Measurements from ENCODE around the gene HORMAD2.
"Not testable (repeated sequence)": the region's sequence is repeated elsewhere in the genome, so short reads cannot be mapped to it uniquely, and the experiment has no call there.

The HORMAD2 gene

GRCh38 chr22:30056015-30056414 lies 24.2 kb upstream of the HORMAD2 start:
- Histone ChIP-seq H3K27me3 (ENCODE audit: control insufficient read depth in 1 of 2, insufficient read depth in 2 of 2, low read length in 2 of 2) (no peaks in the 10 kb centered on the region), H3K9ac (ENCODE audit: low read length in 2 of 2) (no peak overlapping the region), H3K4me3 (ENCODE audit: low read length in 2 of 2) (no peak overlapping the region), H3K4me1 (ENCODE audit: control insufficient read depth, insufficient read depth, low read length) (no peaks in the 10 kb centered on the region), H3K36me3 (ENCODE audit: control insufficient read depth in 2 of 2, insufficient read depth in 2 of 2, low read length in 2 of 2) (no peaks in the 10 kb centered on the region), H3K9me3 (ENCODE audit: control insufficient read depth in 2 of 2, low read length in 2 of 2) (peaks cover 0 to 4% of the 10 kb centered on the region in 2 donors), H3K27ac (ENCODE audit: low read length) (no peak overlapping the region)

- Histone ChIP-seq H3K36me3 (ENCODE audit: control insufficient read depth in 2 of 2, insufficient read depth in 2 of 2, low read length in 2 of 2) (no peaks in the 10 kb centered on the region), H3K27ac (ENCODE audit: low read length) (no peak overlapping the region), H3K9me3 (ENCODE audit: control insufficient read depth in 2 of 2, low read length in 2 of 2) (peaks cover 0 to 4% of the 10 kb centered on the region in 2 donors), H3K4me1 (ENCODE audit: control insufficient read depth, insufficient read depth, low read length) (no peaks in the 10 kb centered on the region), H3K27me3 (ENCODE audit: control insufficient read depth in 1 of 2, insufficient read depth in 2 of 2, low read length in 2 of 2) (no peaks in the 10 kb centered on the region), H3K9ac (ENCODE audit: low read length in 2 of 2) (no peak overlapping the region), H3K4me3 (ENCODE audit: low read length in 2 of 2) (no peak overlapping the region)
These were observed 22.9 kb upstream of the HORMAD2 start for GRCh38 chr22:30057375-30057774.

- H3K9me3 ChIP-seq (ENCODE audit: control insufficient read depth in 2 of 2, low read length in 2 of 2); H3K27me3 ChIP-seq (ENCODE audit: control insufficient read depth in 1 of 2, insufficient read depth in 2 of 2, low read length in 2 of 2); H3K36me3 ChIP-seq (ENCODE audit: control insufficient read depth in 2 of 2, insufficient read depth in 2 of 2, low read length in 2 of 2); H3K9ac ChIP-seq (ENCODE audit: low read length in 2 of 2); H3K27ac ChIP-seq (ENCODE audit: low read length); H3K4me3 ChIP-seq (ENCODE audit: low read length in 2 of 2); H3K4me1 ChIP-seq (ENCODE audit: control insufficient read depth, insufficient read depth, low read length): not testable (repeated sequence)
These were observed 20.8 kb upstream of the HORMAD2 start for GRCh38 chr22:30059346-30060020.

DNA sequence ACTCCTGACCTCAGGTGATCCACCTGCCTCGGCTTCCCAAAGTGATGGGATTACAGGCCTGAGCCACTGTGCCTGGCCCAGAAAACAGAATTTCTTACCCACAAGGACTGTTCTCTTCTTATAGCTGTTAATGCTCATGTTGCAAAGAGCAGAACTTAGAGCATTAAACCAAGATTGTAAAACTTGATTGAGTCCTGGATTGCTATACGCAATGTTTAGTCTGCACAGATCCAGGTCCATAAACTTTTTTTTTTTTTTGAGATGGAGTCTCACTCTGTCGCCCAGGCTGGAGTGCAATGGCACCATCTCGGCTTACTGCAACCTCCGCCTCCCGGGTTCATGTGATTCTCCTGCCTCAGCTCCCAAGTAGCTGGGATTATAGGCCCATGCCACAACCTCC lies 19.2 kb upstream of the HORMAD2 start:
- not testable (repeated sequence) for H3K4me3 ChIP-seq (ENCODE audit: low read length in 2 of 2); H3K27ac ChIP-seq (ENCODE audit: low read length); H3K9ac ChIP-seq (ENCODE audit: low read length in 2 of 2); H3K4me1 ChIP-seq (ENCODE audit: control insufficient read depth, insufficient read depth, low read length); H3K36me3 ChIP-seq (ENCODE audit: control insufficient read depth in 2 of 2, insufficient read depth in 2 of 2, low read length in 2 of 2); H3K27me3 ChIP-seq (ENCODE audit: control insufficient read depth in 1 of 2, insufficient read depth in 2 of 2, low read length in 2 of 2); H3K9me3 ChIP-seq (ENCODE audit: control insufficient read depth in 2 of 2, low read length in 2 of 2)

GRCh38 chr22:30062259-30062658 lies 18.0 kb upstream of the HORMAD2 start:
- Histone ChIP-seq H3K27ac (ENCODE audit: low read length) (no peak overlapping the region), H3K36me3 (ENCODE audit: control insufficient read depth in 2 of 2, insufficient read depth in 2 of 2, low read length in 2 of 2) (no peaks in the 10 kb centered on the region), H3K9ac (ENCODE audit: low read length in 2 of 2) (no peak overlapping the region), H3K9me3 (ENCODE audit: control insufficient read depth in 2 of 2, low read length in 2 of 2) (peaks cover 0 to 4% of the 10 kb centered on the region in 2 donors), H3K4me3 (ENCODE audit: low read length in 2 of 2) (no peak overlapping the region), H3K27me3 (ENCODE audit: control insufficient read depth in 1 of 2, insufficient read depth in 2 of 2, low read length in 2 of 2) (no peaks in the 10 kb centered on the region), H3K4me1 (ENCODE audit: control insufficient read depth, insufficient read depth, low read length) (no peaks in the 10 kb centered on the region)

DNA sequence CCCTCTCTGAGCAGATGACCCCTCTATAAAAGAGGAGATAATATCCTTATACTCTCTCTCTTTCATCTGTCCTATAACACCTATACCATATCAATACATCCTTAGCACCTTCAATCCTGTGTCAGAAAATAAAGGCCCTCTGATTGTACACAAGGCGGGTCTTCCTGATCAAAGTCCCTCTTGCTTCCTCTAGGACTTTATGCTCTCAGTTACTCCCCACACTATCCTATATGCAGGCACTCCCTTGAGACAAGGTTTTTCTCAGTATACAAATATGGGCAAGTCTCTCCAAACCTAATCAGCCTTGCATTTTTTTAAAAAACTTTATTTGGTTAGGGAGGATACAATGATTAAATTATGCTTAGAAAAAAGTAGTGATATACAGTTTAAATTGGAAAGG lies 17.3 kb upstream of the HORMAD2 start:
- Histone ChIP-seq H3K36me3 (ENCODE audit: control insufficient read depth in 2 of 2, insufficient read depth in 2 of 2, low read length in 2 of 2) (no peaks in the 10 kb centered on the region), H3K27me3 (ENCODE audit: control insufficient read depth in 1 of 2, insufficient read depth in 2 of 2, low read length in 2 of 2) (no peaks in the 10 kb centered on the region), H3K9me3 (ENCODE audit: control insufficient read depth in 2 of 2, low read length in 2 of 2) (peaks cover 0 to 3% of the 10 kb centered on the region in 2 donors), H3K27ac (ENCODE audit: low read length) (no peak overlapping the region), H3K4me3 (ENCODE audit: low read length in 2 of 2) (no peak overlapping the region), H3K9ac (ENCODE audit: low read length in 2 of 2) (no peak overlapping the region), H3K4me1 (ENCODE audit: control insufficient read depth, insufficient read depth, low read length) (no peaks in the 10 kb centered on the region)

GRCh38 chr22:30064172-30064571 lies 16.1 kb upstream of the HORMAD2 start:
- Histone ChIP-seq H3K9me3 (ENCODE audit: control insufficient read depth in 2 of 2, low read length in 2 of 2) (peaks cover 0 to 3% of the 10 kb centered on the region in 2 donors), H3K4me1 (ENCODE audit: control insufficient read depth, insufficient read depth, low read length) (no peaks in the 10 kb centered on the region), H3K4me3 (ENCODE audit: low read length in 2 of 2) (no peak overlapping the region), H3K36me3 (ENCODE audit: control insufficient read depth in 2 of 2, insufficient read depth in 2 of 2, low read length in 2 of 2) (no peaks in the 10 kb centered on the region), H3K27ac (ENCODE audit: low read length) (no peak overlapping the region), H3K9ac (ENCODE audit: low read length in 2 of 2) (no peak overlapping the region), H3K27me3 (ENCODE audit: control insufficient read depth in 1 of 2, insufficient read depth in 2 of 2, low read length in 2 of 2) (no peaks in the 10 kb centered on the region)

DNA sequence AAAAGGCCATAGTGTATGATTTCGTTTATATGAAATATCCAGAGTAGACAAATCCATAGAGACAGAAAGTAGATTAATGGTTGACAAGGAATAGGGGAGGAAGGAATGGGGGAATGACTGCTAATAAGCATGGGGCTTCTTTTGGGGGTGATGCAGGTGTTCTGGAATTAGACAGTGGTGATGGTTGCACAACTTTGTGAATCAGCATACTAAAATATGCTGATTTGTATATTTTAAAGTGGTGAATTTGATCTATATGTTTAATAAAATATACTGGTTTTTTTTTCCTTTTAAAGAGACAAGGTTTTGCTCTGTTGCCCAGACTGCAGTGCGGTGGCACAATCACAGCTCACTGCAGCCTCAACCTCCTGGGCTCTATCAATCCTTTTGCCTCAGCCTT lies 6.5 kb upstream of the HORMAD2 start:
- Histone ChIP-seq H3K9ac (ENCODE audit: low read length in 2 of 2) (no peak overlapping the region), H3K27me3 (ENCODE audit: control insufficient read depth in 1 of 2, insufficient read depth in 2 of 2, low read length in 2 of 2) (no peaks in the 10 kb centered on the region), H3K4me3 (ENCODE audit: low read length in 2 of 2) (no peak overlapping the region), H3K27ac (ENCODE audit: low read length) (no peak overlapping the region), H3K4me1 (ENCODE audit: control insufficient read depth, insufficient read depth, low read length) (no peaks in the 10 kb centered on the region), H3K9me3 (ENCODE audit: control insufficient read depth in 2 of 2, low read length in 2 of 2) (peaks cover 0 to 4% of the 10 kb centered on the region in 2 donors), H3K36me3 (ENCODE audit: control insufficient read depth in 2 of 2, insufficient read depth in 2 of 2, low read length in 2 of 2) (no peaks in the 10 kb centered on the region)

DNA sequence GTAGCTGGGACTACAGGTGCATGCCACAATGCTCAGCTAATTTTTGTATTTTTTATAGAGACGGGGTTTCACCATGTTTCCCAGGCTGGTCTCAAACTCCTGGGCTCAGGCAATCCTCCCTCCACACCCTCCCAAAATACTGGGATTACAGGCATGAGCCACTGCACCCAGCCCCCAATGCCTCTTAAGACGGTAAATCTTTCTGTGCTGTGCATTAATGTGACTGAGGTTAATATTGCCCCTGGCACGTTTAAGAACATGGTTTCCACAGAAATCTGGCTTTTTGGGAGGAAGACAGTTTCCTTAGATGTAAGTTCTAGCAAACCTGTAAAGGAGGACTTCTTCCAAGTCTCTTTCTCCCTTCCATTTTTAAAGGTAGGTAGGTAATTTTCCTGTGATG lies 6.1 kb upstream of the HORMAD2 start:
- no peak overlapping the region for H3K4me3 ChIP-seq (ENCODE audit: low read length in 2 of 2)
- H3K9ac ChIP-seq (ENCODE audit: low read length in 2 of 2) = no peak overlapping the region
- H3K27me3 ChIP-seq (ENCODE audit: control insufficient read depth in 1 of 2, insufficient read depth in 2 of 2, low read length in 2 of 2) = no peaks in the 10 kb centered on the region
- H3K4me1 ChIP-seq (ENCODE audit: control insufficient read depth, insufficient read depth, low read length) = no peaks in the 10 kb centered on the region
- H3K9me3 ChIP-seq (ENCODE audit: control insufficient read depth in 2 of 2, low read length in 2 of 2) = peaks cover 0 to 4% of the 10 kb centered on the region in 2 donors
- no peaks in the 10 kb centered on the region for H3K36me3 ChIP-seq (ENCODE audit: control insufficient read depth in 2 of 2, insufficient read depth in 2 of 2, low read length in 2 of 2)
- H3K27ac ChIP-seq (ENCODE audit: low read length) = no peak overlapping the region

DNA sequence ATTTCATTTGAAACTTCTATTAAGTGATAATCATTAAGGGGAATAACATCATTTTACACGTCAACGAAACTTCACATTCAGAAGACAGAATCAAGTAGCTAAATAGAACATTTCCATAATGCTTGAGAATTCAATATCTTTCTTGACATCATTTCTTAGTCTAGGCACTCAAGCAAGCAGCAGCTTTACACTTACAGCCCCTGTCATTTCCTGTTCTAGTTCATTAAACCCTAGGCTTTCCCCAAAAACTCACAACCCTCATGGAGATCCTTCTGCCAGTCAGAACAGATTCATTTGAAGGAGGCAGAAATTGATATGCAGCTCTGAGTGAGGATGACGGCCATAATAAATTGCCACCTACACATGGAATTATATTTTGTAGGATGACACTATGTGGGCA lies 5.3 kb upstream of the HORMAD2 start:
- peaks cover 0 to 4% of the 10 kb centered on the region in 2 donors for H3K27me3 ChIP-seq (ENCODE audit: control insufficient read depth in 1 of 2, insufficient read depth in 2 of 2, low read length in 2 of 2)
- H3K9me3 ChIP-seq (ENCODE audit: control insufficient read depth in 2 of 2, low read length in 2 of 2) = peaks cover 0 to 4% of the 10 kb centered on the region in 2 donors
- no peak overlapping the region for H3K4me3 ChIP-seq (ENCODE audit: low read length in 2 of 2)
- H3K36me3 ChIP-seq (ENCODE audit: control insufficient read depth in 2 of 2, insufficient read depth in 2 of 2, low read length in 2 of 2) = no peaks in the 10 kb centered on the region
- no peak overlapping the region for H3K9ac ChIP-seq (ENCODE audit: low read length in 2 of 2)
- no peak overlapping the region for H3K27ac ChIP-seq (ENCODE audit: low read length)
- no peaks in the 10 kb centered on the region for H3K4me1 ChIP-seq (ENCODE audit: control insufficient read depth, insufficient read depth, low read length)

DNA sequence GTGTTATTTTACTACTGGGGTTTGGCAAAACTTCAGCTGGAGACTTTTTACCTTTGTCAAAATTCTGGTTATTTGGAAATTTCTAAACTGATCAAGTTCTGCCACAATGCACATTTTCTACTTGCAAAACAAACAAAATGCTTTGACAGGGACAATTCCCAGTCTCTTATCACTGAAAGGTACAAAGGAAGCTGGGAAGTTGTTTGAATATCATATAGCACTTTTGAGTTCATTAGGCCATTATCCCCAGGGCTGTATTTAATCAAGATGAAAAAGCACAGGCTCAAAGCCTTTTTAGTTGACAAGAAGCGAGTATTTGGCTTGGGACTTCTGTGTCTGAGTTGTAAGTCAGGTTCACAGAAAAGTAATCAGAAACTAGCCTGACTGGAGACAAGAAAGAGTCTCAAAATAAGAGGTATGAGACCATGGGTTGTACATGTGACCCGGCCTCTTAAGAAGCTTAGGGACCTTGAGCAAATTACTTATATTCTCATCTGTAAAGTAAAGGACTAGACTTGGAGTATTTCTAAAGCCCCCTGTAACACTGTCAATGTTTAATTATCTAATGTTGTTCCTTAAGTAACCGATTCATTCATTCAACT lies 2.9 kb upstream of the HORMAD2 start:
- Histone ChIP-seq H3K27ac (ENCODE audit: low read length) (no peak overlapping the region), H3K4me1 (ENCODE audit: control insufficient read depth, insufficient read depth, low read length) (no peaks in the 10 kb centered on the region), H3K4me3 (ENCODE audit: low read length in 2 of 2) (no peak overlapping the region), H3K9ac (ENCODE audit: low read length in 2 of 2) (no peak overlapping the region), H3K9me3 (ENCODE audit: control insufficient read depth in 2 of 2, low read length in 2 of 2) (peaks cover 0 to under 1% of the 10 kb centered on the region in 2 donors), H3K27me3 (ENCODE audit: control insufficient read depth in 1 of 2, insufficient read depth in 2 of 2, low read length in 2 of 2) (peaks cover 8 to 16% of the 10 kb centered on the region in 2 donors), H3K36me3 (ENCODE audit: control insufficient read depth in 2 of 2, insufficient read depth in 2 of 2, low read length in 2 of 2) (no peaks in the 10 kb centered on the region)

All from stomach smooth muscle (tissue), 2 donors.